AG08395 (cell line): Measurements from ENCODE around the gene ARL16.
"Not testable (repeated sequence)": the region's sequence is repeated elsewhere in the genome, so short reads cannot be mapped to it uniquely, and the experiment has no call there.

Experiments used
- DNase-seq: peaks from one replicate; pipeline ENCODE4 v3.0.0; 2012; ENCODE audit warnings: mixed read lengths, low spot score

The ARL16 gene

DNA sequence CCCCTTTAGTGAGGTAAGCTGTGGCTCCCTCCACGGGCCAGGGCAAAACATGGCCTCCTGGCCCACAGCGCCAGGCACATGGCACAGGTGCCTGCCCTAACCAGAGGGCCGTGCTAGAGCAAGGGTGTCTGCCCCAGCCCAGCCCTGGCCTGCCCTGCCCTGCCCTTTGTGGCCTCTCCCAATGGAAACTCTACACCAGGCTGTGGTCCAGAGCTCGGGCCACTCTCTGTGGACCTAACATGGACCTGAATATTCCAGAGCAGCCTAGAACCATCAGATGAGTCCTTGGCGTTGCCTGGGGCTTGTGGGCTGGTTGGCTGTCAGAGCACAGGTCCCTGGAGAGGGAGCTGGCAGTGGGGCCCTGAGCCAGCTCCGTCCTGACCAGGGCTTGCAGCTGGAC lies 11.6 kb upstream of the ARL16 start:
- DNase-seq, result no peak

DNA sequence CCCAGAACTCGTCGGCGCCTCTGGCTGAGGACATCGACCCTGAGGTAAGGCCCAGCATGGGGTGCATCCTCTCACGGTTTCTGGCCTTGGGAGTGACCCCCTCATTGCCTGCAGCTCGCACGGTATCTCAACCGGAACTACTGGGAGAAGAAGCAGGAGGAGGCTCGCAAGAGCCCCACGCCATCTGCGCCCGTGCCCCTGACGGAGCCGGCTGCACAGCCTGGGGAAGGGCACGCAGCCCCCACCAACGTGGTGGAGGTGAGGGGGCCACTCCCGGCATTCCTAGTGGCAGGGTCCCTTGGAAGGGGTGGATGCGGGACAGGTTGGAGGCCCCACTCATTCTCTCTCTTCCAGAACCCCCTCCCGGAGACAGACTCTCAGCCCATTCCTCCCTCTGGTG lies 11.2 kb upstream of the ARL16 start:
- no peak for DNase-seq

DNA sequence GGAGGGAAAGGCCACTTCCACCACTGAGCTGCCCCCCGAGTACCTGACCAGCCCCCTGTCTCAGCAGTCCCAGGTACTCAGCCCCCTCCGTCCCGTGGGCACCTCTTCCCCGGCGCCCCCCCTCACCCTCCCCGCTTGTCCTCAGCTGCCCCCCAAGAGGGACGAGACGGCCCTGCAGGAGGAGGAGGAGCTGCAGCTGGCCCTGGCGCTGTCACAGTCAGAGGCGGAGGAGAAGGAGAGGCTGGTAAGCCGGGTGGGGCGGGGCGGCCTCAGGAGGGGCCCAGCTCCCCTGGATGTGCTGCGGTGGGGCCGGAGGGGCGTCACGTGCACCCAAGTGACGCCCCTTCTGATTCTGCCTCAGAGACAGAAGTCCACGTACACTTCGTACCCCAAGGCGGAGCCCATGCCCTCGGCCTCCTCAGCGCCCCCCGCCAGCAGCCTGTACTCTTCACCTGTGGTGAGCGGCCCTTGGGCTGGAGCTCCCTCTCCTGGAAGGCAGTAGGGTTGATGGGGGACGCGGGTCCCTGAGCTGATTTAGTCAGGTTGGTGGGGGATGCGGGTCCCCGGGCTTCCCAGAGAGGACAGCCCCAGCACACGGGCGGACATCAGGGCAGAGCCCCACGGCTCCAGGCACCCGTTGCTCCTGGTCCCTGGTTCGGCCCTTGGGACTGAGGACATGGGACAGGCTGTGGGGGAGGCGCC lies 10.1 kb upstream of the ARL16 start:
- no peak for DNase-seq

- DNase-seq, result no peak
These were observed 8.0 kb upstream of the ARL16 start for GRCh38 chr17:81691608-81692007.

- no peak for DNase-seq
These were observed 7.6 kb upstream of the ARL16 start for GRCh38 chr17:81691196-81691595.

- no peak for DNase-seq
These were observed 7.0 kb upstream of the ARL16 start for GRCh38 chr17:81690549-81690948.

GRCh38 chr17:81690066-81690465 lies 6.5 kb upstream of the ARL16 start:
- DNase-seq, result no peak

- no peak for DNase-seq
These were observed 5.0 kb upstream of the ARL16 start for GRCh38 chr17:81688616-81689015.

- no peak for DNase-seq
These were observed 4.4 kb upstream of the ARL16 start for GRCh38 chr17:81687770-81688541.

- no peak for DNase-seq
These were observed 3.0 kb upstream of the ARL16 start for GRCh38 chr17:81686614-81687013.

GRCh38 chr17:81685108-81685507 lies 1.5 kb upstream of the ARL16 start:
- peak; percentile 69 for DNase-seq

GRCh38 chr17:81684442-81684911 lies 880 bp upstream of the ARL16 start:
- peak; percentile 89 for DNase-seq

DNA sequence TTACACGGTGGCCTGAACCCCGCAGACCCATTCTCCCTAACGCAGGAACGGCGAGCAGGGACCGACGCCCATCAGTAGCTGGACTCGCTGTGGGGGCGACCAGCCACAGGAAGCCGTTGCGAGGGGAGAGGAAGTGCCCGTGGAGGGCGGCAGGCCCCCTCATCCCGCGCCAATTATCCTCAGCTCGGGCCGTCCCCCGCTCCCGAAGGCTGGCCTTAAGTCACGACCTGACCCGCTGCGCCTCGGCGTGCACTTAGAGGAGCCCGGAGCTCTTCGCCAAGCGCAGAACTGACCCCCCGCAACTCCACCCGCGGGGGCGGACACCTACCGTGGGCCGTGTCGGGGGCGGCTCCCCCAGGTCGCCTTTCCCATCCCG lies 401 bp downstream of the ARL16 start:
- no peak for DNase-seq

DNA sequence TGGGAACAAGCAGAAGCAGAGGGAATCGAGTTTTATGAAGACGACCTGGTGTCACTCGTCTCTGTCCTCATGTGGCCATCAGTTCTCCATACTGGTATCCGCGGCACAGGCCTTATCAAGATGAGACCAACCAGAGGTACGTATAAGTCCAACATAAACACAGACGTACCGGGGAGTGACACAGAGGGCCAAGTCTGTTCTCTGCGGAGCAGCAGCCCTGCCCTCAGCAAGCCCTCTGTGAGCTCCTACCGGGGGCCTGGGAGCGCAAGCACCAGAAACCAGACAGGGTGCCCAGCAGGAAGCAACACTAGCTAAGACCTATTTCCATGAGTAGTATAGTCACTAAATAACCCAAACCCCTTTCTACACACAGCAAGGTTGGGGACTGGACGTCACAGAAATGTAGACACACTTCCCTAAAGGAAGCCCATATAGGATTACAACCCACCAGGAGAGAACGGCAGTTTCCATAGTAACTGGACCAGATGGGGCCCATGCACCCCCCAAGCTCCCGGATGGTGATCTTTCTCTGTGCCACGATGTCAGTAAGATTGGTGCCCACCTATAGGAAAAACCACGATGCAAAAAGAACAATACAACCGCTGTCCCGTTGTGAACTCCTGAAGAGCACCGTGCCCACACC lies 911 bp downstream of the ARL16 start:
- no peak for DNase-seq

- DNase-seq, result no peak
These were observed 1.9 kb downstream of the ARL16 start for GRCh38 chr17:81681672-81682071.

DNA sequence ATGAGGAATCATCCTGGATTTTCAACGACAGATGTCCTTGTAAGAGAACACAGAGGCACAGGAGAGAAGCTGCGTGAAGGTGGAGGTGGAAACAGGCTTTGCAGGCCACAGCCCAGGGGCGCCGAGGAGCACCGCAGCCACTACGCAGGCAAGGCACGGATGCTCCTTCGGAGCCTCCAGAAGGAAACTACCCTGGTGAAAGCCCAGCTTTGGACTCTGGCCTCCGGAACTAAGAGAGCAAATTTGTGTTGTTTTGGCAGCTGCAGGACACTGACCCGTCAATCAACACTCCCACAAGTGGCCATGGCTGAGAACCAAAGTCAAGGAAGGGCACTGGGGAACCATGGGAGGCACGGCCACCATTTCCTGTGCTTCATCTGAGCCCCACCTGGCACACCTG lies 3.4 kb downstream of the ARL16 start:
- no peak for DNase-seq

DNA sequence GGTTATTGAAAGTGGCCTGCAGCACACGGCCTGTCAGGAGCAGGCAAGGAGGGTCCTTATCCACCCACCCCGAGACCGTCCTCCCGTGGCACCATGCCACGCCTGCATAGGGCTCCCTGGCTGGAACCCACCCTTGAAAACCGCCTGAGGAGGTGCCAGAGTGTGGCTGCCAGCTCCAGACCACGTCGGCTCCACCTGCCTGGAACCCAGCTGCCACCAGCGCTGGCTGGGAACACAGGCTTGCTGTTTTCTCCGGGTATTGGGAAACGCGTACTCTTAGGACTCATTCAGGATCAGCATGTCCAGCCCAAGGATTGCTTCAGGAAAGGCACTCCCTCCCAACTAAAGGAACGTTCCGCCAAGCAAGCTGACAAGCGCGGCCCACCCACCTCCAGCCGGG lies 6.7 kb downstream of the ARL16 start:
- DNase-seq, result no peak

DNA sequence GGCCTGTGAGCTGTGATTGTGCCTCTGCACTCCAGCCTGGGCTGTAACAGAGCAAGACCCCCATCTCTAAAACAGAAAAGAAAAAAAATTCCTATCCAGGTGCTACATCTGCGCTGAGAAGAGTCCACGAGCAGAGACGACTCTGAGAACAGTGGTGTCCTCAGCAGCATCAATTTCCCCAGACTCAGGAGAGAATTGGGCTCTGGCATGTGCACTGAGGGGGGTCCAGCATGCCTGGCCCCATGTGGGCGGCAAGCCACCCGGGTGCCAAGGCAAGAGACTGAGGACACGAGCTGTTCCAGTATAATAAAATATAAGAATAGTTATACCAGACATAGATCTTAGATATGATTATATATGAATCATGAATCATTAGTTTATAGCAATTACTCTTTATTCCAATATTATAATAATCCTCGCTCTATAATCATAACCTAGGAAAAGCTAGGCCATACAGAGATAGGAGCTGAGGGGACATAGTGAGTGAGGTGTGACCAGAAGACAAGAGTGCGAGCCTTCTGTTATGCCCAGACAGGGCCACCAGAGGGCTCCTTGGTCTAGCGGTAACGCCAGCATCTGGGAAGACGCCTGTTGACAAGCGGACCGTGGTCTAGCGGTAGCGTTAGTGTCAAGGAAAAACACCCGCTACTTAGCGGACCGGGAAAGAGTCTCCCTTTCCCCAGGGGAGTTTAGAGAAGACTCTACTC lies 7.9 kb downstream of the ARL16 start:
- not testable (repeated sequence) for DNase-seq

DNA sequence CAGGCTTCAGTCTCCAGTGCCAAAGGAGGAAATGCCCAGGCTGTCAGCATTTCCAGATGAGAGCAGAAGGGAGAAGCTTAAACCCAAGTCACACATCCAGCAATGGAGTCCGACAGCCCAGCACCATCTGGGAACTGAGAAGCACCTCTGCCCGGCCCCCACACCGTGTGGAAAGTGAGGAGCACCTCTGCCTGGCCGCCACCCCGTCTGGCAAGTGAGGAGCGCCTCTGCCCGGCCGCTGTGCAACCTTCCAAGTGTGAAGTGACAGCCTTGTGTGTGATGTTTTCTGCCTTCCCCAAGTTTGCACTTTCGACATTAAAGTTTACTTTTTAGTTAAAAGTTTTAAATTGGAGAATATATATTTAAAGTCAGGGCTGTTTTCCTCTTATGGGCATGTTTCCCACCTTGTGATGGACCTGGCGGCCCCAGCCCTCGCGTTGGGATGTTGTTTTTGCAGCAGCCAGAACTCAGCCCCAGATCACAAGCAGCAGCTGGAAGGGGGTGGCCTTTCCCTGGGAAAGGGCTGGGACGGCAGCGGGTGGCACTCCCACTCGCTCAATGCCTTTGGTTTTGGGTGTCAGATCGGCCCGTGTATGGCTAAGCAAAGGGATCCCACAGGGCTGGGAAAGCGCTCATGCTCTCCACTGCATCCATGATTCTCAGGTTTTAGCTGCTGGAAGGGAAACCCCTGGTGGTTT lies 9.9 kb downstream of the ARL16 start:
- DNase-seq, result no peak

GRCh38 chr17:81672954-81673353 lies 10.6 kb downstream of the ARL16 start:
- DNase-seq, result no peak

DNA sequence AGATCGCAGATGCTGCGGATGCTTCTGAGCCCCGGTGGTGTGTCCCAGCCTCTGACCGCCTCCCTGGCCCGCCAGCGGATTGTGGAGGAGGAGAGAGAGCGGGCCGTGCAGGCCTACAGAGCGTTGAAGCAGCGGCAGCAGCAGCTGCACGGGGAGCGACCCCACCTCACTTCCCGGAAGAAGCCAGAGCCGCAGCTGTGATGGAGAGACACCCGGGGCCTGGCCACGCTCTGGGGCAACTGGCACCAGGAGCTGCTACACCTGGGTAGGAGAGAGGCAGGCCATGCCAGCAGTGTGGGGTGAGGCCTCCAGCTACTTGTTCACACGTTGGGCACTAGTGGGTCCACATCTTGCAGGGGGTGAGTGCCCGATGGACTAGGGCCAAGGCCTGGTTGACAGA lies 11.1 kb downstream of the ARL16 start:
- no peak for DNase-seq

DNA sequence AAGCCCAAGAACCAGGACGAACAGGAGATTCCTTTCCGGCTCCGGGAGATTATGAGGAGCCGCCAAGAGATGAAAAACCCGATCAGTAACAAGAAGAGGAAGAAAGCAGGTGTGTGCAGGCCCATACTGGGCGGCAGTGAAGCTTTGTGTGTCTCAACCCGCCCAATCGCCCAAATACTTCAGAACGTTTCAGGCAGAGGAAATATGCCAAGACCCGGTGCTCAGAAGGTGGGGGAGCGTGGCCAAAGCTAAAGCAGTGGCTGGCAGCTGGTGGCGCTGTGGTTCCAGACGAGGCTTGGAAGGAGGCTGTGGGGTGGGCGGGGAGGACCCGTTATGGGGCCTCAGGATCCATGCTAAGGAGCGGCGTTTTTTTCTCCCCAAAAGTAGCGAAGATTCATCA lies 15.8 kb downstream of the ARL16 start:
- no peak for DNase-seq
